ENCODE results near the gene PKNOX2.

PKNOX2 gene

DNA sequence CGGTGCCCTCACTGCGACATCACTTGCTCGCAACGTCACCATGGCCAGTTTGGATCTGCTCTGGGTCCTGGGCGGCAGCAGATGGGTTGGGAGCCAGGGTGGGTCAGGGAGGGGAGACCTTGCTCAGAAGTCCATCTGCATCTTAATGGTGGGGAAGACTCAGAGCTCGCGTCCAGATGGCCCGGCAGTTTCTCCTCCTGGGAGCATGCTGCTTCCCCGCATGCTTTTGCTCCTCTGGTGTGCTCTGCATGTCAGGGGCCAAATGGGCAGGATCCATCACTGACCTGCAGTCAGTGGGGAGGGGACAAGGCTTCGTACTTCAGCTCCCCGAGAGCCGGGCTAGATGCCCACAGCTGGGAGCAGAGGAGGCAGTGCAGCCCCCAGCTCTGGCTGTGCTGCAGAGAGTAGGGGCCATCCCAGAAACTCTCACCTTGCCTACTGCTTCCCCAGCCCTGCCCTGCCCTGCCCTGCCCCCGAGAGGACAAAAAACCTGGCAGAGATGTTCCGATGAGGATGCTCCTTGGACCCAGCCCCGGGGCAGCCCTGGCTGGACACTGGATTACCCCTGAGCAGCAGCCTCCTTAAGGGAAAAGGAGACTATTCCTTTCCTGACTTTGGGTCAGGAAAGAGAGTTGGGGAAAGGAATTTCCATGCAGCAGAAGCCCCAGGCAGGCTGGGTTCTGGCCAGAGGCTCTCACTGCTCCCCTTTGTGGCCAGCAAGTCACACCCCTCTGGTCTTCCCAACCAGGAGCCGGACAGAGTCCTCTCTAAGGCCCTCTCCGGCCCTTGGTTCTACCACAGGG is 149.9 kb downstream of the PKNOX2 start:
- no peak for DNase-seq (ENCODE audit: low read depth)

DNA sequence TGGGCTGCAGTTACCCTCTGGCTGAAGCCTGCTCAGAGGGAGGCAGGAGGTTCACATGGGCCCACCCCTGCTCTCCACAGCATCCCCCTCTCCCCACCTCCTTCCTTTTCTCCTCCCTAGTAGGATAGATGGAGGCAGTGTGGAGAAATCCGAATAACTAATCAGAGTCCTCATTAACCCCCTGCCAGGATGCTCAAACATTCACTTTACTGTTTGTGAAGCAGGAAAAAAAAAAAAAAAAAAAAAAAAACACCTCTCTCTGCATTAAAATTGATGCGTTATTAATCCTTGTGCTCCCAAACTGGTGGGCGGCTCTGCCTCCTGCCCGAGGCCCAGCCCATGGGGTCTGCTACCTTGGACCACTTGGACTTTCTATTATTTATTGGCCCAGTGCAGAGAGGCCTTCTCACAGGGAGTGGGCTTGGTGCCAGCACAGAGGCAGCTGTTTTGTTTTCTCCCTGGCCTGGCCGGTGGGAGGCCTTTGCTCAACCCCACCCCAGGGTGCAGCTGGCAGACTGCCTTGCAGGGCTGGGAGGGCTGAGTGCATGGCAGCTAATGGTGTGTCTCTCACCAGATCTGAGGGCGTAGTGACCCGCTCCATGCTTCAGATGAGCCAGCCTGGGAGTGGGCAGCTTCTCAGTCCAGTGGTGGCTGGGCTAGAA is 150.7 kb downstream of the PKNOX2 start:
- no peak for DNase-seq (ENCODE audit: low read depth)

DNA sequence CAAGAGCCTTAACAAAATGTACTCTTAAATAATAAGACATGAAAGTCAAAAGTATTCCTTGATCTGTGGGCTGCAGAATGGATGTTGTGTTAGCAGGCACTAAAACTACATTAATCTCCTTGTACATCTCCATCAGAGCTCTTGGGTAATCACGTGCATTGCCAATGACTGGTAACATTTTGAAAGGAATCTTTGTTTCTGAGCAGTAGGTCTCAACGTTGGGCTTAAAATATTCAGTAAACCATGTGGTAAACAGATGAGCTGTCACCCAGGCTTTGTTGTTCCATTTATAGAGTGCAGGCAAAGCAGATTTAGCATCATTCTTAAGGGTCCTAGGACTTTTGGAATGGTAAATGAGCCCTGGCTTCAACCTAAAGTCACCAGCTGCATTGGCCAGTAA is 152.9 kb downstream of the PKNOX2 start:
- DNase-seq (ENCODE audit: low read depth), result no peak

DNA sequence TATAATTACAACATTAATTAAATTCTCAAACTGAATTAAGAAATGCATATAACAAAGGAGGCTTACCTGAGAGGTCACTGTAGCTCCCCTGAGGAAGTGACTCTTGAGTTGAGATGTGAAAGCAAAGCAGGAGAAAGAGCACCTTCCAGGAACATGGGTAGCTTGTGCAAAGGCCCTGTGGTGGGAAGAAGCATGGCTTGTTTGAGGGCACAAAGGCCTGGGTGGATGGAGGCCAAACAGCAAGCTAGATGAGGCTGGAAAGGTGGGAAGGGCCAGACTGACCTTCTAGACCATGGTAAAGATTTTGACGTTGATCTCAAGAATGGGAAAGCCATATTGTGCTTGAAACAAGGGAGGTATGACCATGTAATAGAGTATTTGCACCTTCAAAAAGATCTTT is 155.1 kb downstream of the PKNOX2 start:
- no peak for DNase-seq (ENCODE audit: low read depth)

DNA sequence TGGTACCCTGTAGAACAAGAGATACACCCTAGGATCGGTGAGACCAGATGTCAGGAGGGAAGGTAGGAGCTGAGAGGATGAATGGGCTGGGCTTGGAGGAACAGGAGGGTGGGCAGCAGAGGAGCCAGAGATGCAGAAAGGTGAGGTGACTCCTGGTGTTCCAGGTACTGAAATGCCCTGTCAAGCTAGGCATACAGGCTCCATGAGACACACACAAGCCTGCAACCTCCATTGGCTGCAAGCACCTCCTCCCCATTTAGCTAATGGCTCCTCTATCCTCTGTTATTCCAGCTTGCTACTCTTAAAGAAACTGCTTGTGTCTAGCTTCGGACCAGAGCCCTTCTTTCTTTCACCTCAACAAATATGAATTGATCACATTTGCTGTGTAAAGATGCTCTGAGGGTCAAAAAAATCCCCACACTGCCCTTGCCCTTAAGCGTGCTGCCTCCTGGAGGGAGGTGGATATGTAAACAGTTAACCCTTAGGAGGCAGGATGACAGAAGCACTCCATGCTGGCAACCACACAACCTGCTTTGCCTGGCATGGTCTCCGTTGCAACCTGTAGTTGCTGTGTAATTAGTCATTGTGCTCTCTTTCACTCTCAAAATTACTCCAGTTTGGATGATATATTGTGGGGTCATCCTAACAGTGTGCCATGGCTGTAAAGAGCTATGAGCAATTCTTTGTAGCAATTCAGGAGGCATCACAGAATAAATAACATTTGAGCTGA is 156.0 kb downstream of the PKNOX2 start:
- no peak for DNase-seq (ENCODE audit: low read depth)

DNA sequence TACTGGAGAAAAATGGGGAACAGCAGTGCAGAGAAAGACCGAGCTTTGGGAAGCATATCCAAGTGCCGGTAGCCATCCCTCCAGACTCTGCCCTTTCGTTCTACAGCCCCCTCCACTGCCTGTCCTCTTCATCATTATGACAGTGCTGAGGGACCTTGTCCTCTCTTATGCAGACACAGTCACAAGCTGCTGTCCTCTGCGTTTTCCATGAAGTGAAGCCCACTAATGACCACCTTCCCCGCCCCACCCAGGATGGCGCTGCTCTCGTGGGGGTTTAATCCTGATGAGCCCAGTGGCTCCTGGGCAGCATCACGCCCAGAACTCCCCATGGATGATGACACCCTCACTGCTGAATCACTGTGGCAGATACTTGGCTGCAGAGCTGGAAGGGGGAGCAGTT is 157.7 kb downstream of the PKNOX2 start:
- no peak for DNase-seq (ENCODE audit: low read depth)

DNA sequence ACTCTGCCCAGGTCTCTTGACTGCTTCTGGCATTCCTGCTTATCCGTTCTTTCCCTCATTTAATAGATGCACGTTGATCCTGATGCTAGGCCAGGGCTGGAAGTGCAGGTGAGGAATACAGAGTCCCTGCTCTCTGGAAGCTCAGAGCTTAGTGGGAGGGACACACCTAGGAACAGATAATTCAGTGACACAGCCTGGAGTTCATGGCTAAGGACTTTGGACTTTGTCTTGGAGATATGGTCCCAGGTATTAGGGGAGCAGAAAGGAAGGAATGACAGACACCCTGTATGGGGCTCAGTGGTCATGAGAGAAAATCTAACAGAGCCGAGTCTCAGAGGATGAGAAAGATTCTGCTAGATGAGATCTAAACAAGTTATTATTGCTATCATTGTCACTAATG is 160.6 kb downstream of the PKNOX2 start:
- no peak for DNase-seq (ENCODE audit: low read depth)

DNA sequence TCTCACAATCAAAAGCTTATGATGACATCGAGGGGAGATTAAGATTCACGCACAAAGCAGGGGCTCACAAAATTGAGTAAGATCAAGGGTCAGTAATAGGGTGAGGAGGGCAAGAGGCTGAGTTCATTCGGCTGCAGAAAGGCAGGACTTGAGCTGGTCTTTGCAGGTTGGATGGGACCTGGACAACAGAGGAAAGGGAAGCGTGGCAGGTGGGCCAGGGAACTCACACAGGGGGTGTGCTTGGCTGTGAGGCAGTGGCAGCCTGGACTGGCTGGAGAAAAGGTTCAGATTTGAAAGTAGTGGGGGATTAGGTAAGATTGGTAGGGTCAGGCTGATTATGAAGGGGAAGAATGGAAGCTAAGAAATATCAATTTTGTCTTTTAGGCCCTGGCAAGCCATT is 161.6 kb downstream of the PKNOX2 start:
- DNase-seq (ENCODE audit: low read depth), result no peak

DNA sequence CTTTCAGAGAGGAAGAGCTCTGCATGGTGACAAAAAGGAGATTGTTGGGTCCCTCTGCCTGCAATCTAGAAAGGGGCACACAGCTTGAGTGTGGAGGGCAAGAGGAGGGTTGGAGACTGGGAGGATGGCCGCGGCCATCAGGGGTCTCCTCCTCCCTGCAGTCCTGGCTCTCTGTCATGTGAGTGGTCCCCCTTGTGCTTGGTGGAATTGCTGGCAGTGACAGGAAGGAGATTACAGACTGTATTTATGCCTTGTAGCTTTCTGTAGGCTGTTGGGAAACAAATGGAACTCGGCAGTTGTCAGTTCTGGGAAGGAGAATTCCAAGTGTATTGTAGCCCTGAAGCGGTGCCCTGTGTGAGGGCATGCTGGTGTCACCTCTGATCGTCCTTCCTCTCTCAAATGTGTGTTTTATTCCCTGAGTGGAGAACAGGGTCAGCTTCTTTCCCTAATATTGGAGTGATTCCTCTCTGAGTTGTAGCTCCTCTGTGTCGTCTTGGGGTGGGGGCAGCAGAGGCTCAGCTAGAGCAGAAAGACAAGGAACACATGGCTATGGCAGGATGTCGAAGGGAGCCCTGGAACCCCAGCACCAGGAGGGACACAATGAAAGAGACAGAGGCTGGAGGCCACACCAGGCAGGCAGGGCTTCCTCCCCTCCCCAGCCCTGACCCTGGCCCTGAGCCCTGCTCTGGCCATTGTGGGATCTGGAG is 163.1 kb downstream of the PKNOX2 start:
- DNase-seq (ENCODE audit: low read depth), result no peak

DNA sequence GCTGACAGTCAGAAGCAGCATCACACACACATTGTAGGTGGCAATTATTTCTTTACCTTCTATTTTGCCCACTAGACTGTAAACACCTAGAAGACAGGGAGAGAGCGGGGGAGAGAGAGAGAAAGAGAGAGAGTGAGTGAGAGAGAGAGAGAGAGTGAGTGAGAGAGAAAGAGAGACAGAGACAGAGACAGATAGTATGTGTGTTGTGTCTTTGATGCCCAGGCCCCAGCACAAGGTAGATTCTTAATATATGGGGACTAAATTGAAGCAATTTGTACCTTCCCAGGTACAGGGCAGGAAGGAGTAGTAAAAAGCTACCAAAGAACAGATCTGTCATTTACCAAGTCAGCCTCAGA is 163.7 kb downstream of the PKNOX2 start:
- no peak for DNase-seq (ENCODE audit: low read depth)

DNA sequence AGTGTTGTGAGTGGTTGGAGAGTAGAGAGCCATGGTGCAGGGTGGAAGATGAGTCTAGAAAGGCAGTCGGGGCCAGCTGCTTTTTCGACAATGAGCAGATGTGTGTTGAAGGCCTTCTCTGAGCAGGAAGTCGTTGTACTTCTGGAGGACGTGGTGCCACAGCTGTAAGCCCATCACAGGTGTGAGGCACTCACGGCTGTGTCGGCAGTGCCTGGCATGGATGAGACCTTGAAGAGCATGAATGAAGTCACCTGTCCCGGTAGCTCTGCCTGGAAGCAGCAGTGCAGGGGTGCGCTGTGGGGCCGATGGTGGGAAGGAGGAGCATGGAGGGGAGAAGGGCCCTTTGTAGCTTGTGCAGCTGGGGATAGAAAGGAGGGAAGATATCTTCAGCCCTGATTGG is 165.2 kb downstream of the PKNOX2 start:
- DNase-seq (ENCODE audit: low read depth), result no peak

DNA sequence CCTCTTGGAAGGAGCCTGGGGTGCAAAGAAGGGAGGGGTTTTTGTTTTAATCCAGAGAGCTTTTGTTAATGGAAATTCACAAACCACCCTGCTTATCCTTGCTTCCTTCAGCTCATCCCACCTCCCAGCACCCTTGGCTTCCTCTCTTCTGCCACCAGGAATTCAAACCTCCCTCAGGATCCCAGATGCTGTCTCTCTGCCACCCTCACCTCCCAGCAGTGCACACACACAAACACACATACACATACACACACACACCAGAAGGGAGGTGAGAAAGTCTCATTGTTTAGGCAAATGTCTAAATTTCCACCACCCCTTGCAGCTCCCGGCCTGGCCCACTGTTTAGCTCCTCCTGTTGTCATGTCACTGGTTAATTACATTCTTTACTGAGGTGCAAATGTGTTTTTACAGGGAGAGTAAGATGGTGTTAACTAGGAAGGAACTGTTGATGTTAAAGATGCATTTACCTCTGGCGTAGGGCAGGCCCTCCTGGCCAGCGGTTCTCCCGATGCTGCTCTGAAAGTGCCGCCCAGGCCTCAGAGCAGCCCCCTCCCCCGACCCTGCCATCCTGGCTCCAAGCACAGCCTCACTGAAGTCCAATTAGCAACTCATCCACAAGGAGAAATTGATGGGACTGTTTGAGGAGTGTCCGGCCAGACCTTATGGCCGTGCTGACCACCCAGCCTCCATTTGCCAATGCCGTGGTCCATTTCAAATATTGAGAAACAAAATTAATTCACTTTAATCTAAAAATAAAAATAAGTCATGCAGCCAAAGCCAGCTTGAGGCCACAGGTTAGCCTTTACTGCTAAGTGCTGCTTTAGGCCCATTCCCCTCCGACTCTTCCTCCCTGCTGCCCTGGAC is 166.1 kb downstream of the PKNOX2 start:
- no peak for DNase-seq (ENCODE audit: low read depth)

DNA sequence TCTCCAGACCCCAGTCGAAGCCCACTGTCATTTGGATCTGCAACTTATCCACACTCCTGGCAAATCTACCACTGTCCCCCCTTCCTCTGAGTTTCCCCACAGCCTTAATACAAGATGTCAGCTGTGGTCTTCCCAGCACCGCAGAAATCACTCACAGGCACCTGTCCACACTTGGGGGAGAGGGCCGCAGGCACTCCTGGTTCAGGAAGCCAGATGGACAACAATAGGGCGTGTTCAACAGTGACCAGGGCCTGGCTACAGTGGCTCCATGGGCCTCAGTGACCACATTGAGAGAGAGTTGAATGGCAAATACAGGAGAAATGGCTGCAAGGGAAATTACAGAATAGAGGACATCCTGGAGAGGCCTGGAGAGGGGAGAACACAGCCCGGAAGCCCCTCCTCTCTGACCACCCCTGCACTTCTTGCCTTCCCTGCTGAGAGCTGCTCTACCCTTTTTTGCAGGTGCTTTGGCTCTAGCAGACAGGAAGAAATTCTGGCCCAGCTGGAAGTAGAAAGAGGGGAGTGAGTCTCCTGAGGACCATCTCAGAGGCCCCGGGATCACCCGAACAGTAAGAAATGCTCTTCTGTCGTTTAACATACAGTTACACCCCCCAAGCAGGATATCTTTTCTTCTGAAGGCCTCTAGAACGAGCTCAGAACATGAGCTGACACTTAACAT is 166.9 kb downstream of the PKNOX2 start:
- DNase-seq (ENCODE audit: low read depth), result no peak

DNA sequence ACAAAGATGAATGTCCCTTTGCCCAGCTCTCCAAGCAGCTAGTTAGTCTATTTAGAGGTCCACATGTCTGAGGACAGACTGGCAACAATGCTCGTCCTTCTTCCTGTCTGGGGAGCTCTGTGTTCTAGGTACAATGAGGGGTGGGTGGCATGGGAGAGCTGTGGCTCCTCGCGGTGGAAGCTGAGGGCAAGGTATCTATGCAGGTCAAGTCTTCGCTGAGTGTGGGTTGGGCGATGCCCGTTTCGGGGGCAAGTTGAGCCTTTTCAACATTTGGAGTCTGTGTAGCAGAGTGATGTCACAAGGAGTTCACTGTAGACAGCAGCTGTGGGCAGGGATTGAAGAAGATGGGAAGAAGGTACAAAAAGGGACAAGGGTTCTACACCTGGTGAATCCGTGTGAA is 168.3 kb downstream of the PKNOX2 start:
- DNase-seq (ENCODE audit: low read depth), result no peak

DNA sequence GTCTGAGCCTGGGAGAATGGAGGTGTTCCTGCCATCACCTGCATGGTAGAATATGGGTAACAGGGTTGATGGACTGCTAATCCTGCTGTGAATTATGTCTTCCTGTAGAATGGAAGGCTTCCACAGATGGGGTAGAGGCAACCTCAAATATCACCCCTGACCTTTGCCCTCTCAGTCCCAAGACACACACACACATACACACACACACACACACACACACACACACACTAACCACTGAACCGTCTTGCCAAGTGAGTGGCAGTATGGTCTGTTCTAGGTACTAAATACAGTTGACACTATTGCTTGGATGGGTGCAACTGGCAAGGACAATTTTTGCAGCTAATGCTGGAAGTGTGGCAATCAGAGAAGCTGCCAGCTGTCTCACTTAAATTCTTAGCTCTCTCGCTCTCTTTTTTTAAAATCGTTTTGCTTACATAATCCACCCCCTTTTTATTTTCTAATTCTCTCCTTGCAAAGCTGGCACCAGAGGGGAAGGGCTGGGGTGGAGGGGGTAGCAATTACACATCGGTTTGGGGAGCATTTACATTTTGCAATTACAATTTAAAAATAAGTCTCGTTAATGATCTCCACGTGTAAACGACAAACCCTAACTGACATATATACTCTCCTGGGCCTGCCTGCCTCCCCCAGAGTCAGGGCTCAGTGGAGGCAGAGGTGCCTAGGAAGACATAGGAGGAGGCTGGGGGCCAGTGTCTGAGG is 169.0 kb downstream of the PKNOX2 start:
- DNase-seq (ENCODE audit: low read depth), result no peak

DNA sequence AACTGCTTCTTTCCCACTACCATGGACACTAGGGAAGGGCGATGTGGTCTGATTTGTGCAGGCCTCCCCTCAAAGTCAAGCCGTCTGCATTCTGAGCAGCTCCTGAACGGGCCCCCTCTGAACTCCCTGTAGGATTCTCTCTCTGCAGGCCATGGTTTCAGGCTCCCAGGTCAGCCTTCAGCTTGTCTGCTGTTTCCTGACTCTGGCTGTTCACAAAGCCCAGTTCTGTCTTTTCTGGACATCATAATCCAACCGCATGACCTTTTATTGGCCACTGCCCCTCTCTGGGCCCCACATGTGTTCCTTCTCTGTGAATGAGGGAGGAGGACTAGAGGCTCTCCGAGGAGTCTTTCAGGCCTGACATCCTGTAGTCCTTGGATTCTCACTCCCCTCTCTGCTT is 170.6 kb downstream of the PKNOX2 start:
- no peak for DNase-seq (ENCODE audit: low read depth)

DNA sequence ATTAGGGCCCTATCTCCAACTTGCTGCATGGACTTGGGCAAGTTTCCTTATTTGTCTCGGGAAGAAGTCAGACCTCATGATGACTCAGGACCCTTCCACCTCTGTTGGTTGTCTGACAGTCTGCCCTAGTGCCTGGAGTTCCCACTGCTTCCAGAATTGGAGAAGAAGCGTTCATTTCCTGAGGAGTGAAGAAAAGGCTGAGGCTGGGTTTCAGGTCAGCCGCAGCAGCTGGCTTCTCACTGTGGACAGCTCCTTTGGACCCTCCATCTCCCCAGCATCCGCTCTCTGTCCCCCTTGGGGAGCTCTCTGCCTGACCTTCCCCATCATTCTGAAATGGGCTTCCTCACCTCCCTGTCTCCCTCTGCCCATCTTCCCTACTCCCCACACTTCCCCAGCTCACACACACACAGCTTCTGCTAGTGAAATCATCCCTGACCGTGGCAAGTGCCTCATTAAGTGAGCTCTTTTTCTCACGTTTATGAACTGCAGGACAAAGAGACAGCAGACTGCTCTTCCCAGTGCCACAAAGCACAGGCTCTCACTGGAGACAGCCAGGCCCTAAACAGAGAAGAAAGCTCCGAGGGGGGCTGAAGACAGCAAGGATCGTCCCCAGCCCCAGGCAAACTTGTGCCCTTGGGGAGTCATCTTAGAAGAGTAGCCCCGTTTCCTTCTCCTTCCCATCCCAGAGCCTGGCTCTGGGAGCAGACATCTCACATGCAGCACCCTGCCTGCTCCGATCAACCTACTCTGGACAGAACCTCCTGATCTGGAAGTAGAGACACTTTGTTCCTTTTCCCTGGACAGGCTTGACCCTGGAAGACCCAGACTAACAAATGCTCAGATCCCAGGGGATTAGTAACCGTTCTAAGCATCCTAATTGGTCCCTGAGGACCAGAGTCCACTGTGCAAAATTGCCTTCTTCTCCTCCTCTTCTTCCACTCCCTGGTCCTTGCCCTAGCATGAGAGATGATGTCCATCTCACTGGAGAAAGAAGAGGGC is 173.6 kb downstream of the PKNOX2 start:
- no peak for DNase-seq (ENCODE audit: low read depth)

DNA sequence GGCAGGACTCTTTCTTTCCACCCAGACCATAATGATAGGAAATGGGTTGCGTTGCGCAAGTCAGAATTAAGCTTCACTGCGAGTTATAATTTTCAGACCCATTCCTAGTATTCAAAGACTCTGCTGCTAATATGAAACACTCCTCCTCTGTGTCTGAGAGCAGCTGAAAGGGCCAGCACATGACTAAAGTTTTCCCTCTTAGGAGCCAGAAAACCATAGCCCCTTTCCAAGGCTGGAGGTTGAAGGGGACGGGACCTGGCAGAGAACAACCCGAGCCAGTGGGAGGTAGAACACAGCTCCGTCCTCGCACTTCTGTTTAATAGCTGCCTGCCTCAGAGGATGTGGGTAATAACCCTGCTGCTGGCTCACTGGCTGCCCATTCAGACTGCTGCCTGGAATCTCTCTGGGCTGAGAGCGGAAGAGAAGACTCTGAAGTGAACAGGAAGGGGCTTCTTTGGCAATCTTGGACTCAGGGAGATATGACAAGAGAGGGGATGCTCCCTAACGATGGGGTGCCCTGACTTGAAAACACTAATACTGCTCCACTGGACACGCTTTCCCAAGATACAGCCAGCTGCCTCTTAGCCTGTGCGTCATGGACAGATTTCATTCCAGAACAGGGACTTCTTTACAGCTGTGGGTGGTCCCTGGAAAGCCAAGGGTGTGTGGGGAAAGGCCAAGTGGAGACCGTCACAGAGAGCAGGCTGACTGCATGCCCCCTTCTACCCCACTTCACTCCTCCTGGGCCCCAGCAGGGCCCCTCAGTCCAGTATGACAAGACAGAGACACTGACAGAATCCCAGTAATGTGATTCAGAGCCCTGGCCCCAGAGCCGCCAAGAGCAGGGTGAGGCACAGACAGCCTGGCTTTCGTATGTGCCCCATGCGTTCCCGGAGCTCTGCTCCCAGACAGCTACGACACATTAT is 174.6 kb downstream of the PKNOX2 start:
- no peak for DNase-seq (ENCODE audit: low read depth)
